HUDEP-2 (cell line): ENCODE results near the gene NECTIN1.

Experiments used
- DNase-seq, 76 experiments: peaks; one replicate each; lab custom pipeline; 2025; ENCODE audit not compliant: unreplicated experiment in 76 of 76; lab: John Stamatoyannopoulos, UW

The NECTIN1 gene

GRCh38 chr11:119676461-119677020, 52.5 kb downstream of the NECTIN1 start:
- no peak for DNase-seq

- no peak for DNase-seq
Observed at GRCh38 chr11:119673759-119674336, 55.2 kb downstream of the NECTIN1 start.

- no peak for DNase-seq
Observed at GRCh38 chr11:119673052-119673758, 55.8 kb downstream of the NECTIN1 start.

GRCh38 chr11:119672597-119672996, 56.4 kb downstream of the NECTIN1 start:
- no peak for DNase-seq

GRCh38 chr11:119671561-119672015, 57.4 kb downstream of the NECTIN1 start:
- DNase-seq = no peak

- DNase-seq = no peak
Observed at GRCh38 chr11:119671051-119671450, 57.9 kb downstream of the NECTIN1 start.

- DNase-seq = no peak
Observed at GRCh38 chr11:119669487-119669886, 59.5 kb downstream of the NECTIN1 start.

GRCh38 chr11:119668676-119669075, 60.3 kb downstream of the NECTIN1 start:
- no peak for DNase-seq

- peak in 62 of 76 experiments; percentile 4 to 75 (median 36) for DNase-seq
Observed at GRCh38 chr11:119666463-119667131, 62.4 kb downstream of the NECTIN1 start.

GRCh38 chr11:119666061-119666460, 62.9 kb downstream of the NECTIN1 start:
- no peak for DNase-seq

- DNase-seq = no peak
Observed at GRCh38 chr11:119664701-119665420, 64.1 kb downstream of the NECTIN1 start.

- no peak for DNase-seq
Observed at GRCh38 chr11:119664063-119664572, 64.9 kb downstream of the NECTIN1 start.

- no peak for DNase-seq
Observed at GRCh38 chr11:119663279-119663678, 65.7 kb downstream of the NECTIN1 start.

- no peak for DNase-seq
Observed at GRCh38 chr11:119661226-119661625, 67.8 kb downstream of the NECTIN1 start.

- no peak for DNase-seq
Observed at GRCh38 chr11:119659971-119660723, 68.9 kb downstream of the NECTIN1 start.

GRCh38 chr11:119652907-119653659, 75.9 kb downstream of the NECTIN1 start:
- no peak for DNase-seq

GRCh38 chr11:119651802-119652584, 77.0 kb downstream of the NECTIN1 start:
- no peak for DNase-seq

- DNase-seq = no peak
Observed at GRCh38 chr11:119650251-119650650, 78.7 kb downstream of the NECTIN1 start.
